GM12878 (cell line): ENCODE results near the gene STYXL1. TPM values are rescaled to one million over a fixed set of nuclear protein-coding genes. Genes with fewer than 3 reads are reported as not detected.

Source experiments
- ATAC-seq: fragments of 200-7000 bp; cut with Tn5 transposase; 3 replicates; pipeline ENCODE4 v1.9.1; 2020; ENCODE audit warnings: mild to moderate bottlenecking, moderate library complexity
- BruUV-seq: library from RNA; stranded (reverse); fragments of 400-500 nt; replicated peaks from 2 replicates; lab custom pipeline; 2021; lab: Mats Ljungman, UMichigan
- CTCF ChIA-PET: fragments of 300-600 bp; sonication (Branson Sonifier 250); formaldehyde crosslinking; extraction: SDS; loops from one replicate; lab custom pipeline; 2021; ENCODE audit warnings: inconsistent platforms; lab: Yijun Ruan, JAX
- POLR2A ChIA-PET: fragments of 350-600 bp; formaldehyde crosslinking; extraction: SDS; loops from one replicate; lab custom pipeline; 2021; ENCODE audit warnings: inconsistent platforms; lab: Charles Lee
- RAD21 ChIA-PET: fragments of 300-600 bp; sonication (Branson Sonifier 250); formaldehyde crosslinking; loops from one replicate; lab custom pipeline; 2023; ENCODE audit warnings: antibody characterized with exemption; ENCODE audit not compliant: unreplicated experiment; lab: Charles Lee
- SMC1A ChIA-PET: fragments of 300-600 bp; sonication (Branson Sonifier 250); formaldehyde crosslinking; loops from one replicate; lab custom pipeline; 2023; ENCODE audit not compliant: unreplicated experiment, uncharacterized antibody; lab: Charles Lee
- DNase-seq: peaks from one replicate; pipeline ENCODE4 v3.0.0-alpha.2; 2011; ENCODE audit warnings: low read depth, low spot score
- FAIRE-seq: peaks from 3 replicates; lab custom pipeline; 2011; peaks lifted over from hg19 to GRCh38; lab: Jason Lieb, UNC
- H2AFZ ChIP-seq: 2 replicates; pipeline ENCODE4 v1.6.0; 2011; ENCODE audit warnings: low read depth, low read length, control low read depth; ENCODE audit not compliant: control insufficient read depth
- H3K27ac ChIP-seq: 2 replicates; pipeline ENCODE4 v1.5.1; 2011; ENCODE audit warnings: control low read depth; ENCODE audit not compliant: control insufficient read depth, insufficient read depth
- H3K27me3 ChIP-seq, 2 experiments: replicated peaks in 1 of 2; 2 replicates each; pipeline versions ENCODE4 v1.6.0 to v1.6.1; 2011; ENCODE audit warnings: low read length in 1 of 2; ENCODE audit not compliant: control insufficient read depth in 2 of 2, insufficient read depth in 2 of 2
- H3K36me3 ChIP-seq, 2 experiments: 2 replicates each; pipeline ENCODE4 v1.5.1; 2011; ENCODE audit warnings: low read length in 1 of 2; ENCODE audit not compliant: control insufficient read depth in 2 of 2, insufficient read depth in 2 of 2
- H3K4me1 ChIP-seq: 2 replicates; pipeline ENCODE4 v1.6.1; 2011; ENCODE audit warnings: mild to moderate bottlenecking, low read length, moderate library complexity, mixed read lengths; ENCODE audit not compliant: control insufficient read depth, insufficient read depth
- H3K4me2 ChIP-seq: 2 replicates; pipeline ENCODE4 v1.6.0; 2011; ENCODE audit warnings: control low read depth; ENCODE audit not compliant: control insufficient read depth, insufficient read depth
- H3K4me3 ChIP-seq: fragments of 200-600 bp; sonication (generic); 2 replicates; pipeline ENCODE4 v1.5.1; 2016
- H3K79me2 ChIP-seq: 2 replicates; pipeline ENCODE4 v1.6.0; 2011; ENCODE audit warnings: low read length; ENCODE audit not compliant: control insufficient read depth, insufficient read depth
- H3K9ac ChIP-seq: 2 replicates; pipeline ENCODE4 v1.8.0; 2011; ENCODE audit warnings: low read length, control low read depth, mixed read lengths; ENCODE audit not compliant: control insufficient read depth, insufficient read depth
- H3K9me3 ChIP-seq: replicated peaks from 3 replicates; pipeline ENCODE4 v1.5.1; 2011; ENCODE audit warnings: mild to moderate bottlenecking, low read length; ENCODE audit not compliant: control insufficient read depth, insufficient read depth
- H4K20me1 ChIP-seq: 2 replicates; pipeline ENCODE4 v1.6.0; 2011; ENCODE audit not compliant: control insufficient read depth, insufficient read depth
- ASH2L ChIP-seq: fragments of 300-600, 200-600 bp; sonication (generic); IDR thresholded peaks from 2 replicates; pipeline ENCODE4 v1.6.1; 2017; ENCODE audit warnings: low read depth, mild to moderate bottlenecking, borderline replicate concordance
- CBFB ChIP-seq: IDR thresholded peaks from 2 replicates; pipeline ENCODE4 v1.6.1; 2016; ENCODE audit warnings: antibody characterized with exemption, low read depth
- CHD4 ChIP-seq: fragments of 200-600 bp; sonication (generic); IDR thresholded peaks from 2 replicates; pipeline ENCODE4 v1.6.1; 2016; ENCODE audit warnings: mild to moderate bottlenecking
- CREB1 ChIP-seq: IDR thresholded peaks from 2 replicates; pipeline ENCODE4 v1.6.1; 2012; ENCODE audit warnings: low read depth, mild to moderate bottlenecking, inconsistent platforms
- E2F4 ChIP-seq: IDR thresholded peaks from 2 replicates; pipeline ENCODE4 v1.6.1; 2012; ENCODE audit warnings: low read depth, low read length, improper control_type of control experiment
- HSF1 ChIP-seq: fragments of 150-350 bp; IDR thresholded peaks from 2 replicates; pipeline ENCODE4 v1.6.1; 2014; ENCODE audit warnings: mild to moderate bottlenecking, low read depth, low read length
- MYB ChIP-seq: fragments of 150-350 bp; IDR thresholded peaks from 2 replicates; pipeline ENCODE4 v1.6.1; 2014; ENCODE audit warnings: mild to moderate bottlenecking, low read depth, low read length, borderline replicate concordance
- STAT3 ChIP-seq: IDR thresholded peaks from 2 replicates; pipeline ENCODE4 v1.6.1; 2011; ENCODE audit warnings: low read depth, low read length, improper control_type of control experiment
- USF2 ChIP-seq: IDR thresholded peaks from 2 replicates; pipeline ENCODE4 v1.6.1; 2011; ENCODE audit warnings: low read depth, low read length, improper control_type of control experiment, borderline replicate concordance
- ZBTB33 ChIP-seq: fragments of 450-650 bp; IDR thresholded peaks from 2 replicates; pipeline ENCODE4 v1.6.1; 2017; ENCODE audit warnings: mild to moderate bottlenecking
- WGBS: methylation state at CpG from one replicate; pipeline ENCODE4 v1.1.6; 2016; ENCODE audit warnings: low lambda C conversion rate; ENCODE audit not compliant: insufficient replicate concordance, insufficient coverage; ENCODE audit errors: missing lambda C conversion rate; 5-methylcytosine and 5-hydroxymethylcytosine counted together
- in situ Hi-C: fragments of 300-500 bp; cut with MboI; formaldehyde crosslinking; loops from 9 replicates; pipeline ENCODE4 v1.14.3; 2018; ENCODE audit warnings: mixed read lengths
- intact Hi-C: fragments of 100-400 bp; cut with micrococcal nuclease; formaldehyde crosslinking; loops from one replicate; pipeline ENCODE4 v1.14.2; 2022; ENCODE audit not compliant: unreplicated experiment
- polyA plus RNA-seq, 11 experiments: library from polyadenylated mRNA; depleted of rRNA in 4 of 11; unstranded in 6 of 11; stranded (reverse) in 5 of 11; fragments of >200 nt; fragmentation: Nextera tagmentation in 4 of 11; fragmentation: Illumina TruSeq in 1 of 11; extraction: Ambion mirVana in 4 of 11; extraction: Trizol in 1 of 11; gene quantifications; 1 replicate in 1 of 11; 2 replicates in 10 of 11; pipeline versions ENCODE4 v1.2.1 to v1.2.3, GENCODE V29; 2011 to 2016; ENCODE audit warnings: inconsistent platforms in 2 of 11, missing spikeins in 2 of 11, low read depth in 1 of 11
- total RNA-seq, 4 experiments: library from RNA; depleted of rRNA in 3 of 4; stranded (reverse); fragments of >200 nt in 3 of 4; fragmentation: Illumina TruSeq in 1 of 4; extraction: Trizol in 1 of 4; gene quantifications; 2 replicates each; pipeline versions ENCODE4 v1.2.1 to v1.2.3, GENCODE V29; 2013 to 2021
- TF ChIP-seq, protein P1 (sequence below): IDR thresholded peaks from 2 replicates; pipeline ENCODE4 v1.6.1; 2012; ENCODE audit warnings: low read length, inconsistent platforms
- TF ChIP-seq, protein P2 (sequence below): fragments of 450-650 bp; IDR thresholded peaks from 2 replicates; pipeline ENCODE4 v1.6.1; 2014; ENCODE audit warnings: mild to moderate bottlenecking

The STYXL1 gene
- total and polyA plus RNA-seq, 10 of the 15 experiments (the other 5 are each of a cell fraction or from before 2014, with no cell fraction given), result 18.4 to 65.9 (median 40.7) TPM

DNA sequence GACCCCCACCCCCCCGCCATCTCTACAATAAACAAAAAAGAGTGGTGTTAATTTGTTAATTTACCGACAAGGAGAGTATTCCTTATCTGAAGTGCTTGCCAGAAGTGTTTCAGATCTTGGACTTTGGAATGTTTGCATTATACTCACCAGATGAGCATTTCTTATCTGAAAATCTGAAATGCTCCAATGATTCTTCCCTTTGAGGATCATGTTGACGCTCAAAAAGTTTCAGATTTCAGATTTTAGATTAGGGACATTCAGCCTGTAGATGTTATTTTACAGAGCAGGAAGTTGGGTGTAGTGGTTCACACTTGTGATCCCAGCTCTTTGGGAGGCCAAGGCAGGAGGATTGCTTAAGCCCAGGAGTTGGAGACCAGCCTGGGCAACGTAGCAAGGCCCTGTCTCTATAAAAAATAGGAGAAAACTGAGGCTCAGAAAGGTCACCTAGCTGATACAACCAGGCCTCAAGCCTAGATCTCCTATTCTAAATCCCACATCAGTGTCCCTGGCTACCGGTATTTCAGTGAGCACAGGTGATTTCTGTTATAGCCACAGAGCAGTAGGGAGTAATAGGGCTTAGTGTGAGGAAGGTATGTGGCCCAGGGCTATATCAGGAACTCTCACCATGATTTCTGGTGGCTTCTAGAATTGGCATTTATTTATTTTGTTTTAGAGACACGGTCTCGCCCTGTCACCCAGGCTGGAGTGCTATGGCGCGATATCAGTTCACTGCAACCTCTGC, 88.8 kb downstream of the STYXL1 start:
- ChIA-PET POLR2A (no interaction called here), SMC1A (interaction anchor here (0.6 kb wide), 1 partner anchor 419 kb away, joined by 3 read pairs; no protein-coding TSS in a partner anchor), CTCF (interaction anchor here (1.3 kb wide), 1 partner anchor 61 kb away, joined by 3 read pairs; no protein-coding TSS in a partner anchor), RAD21 (no interaction called here)
- Histone ChIP-seq H3K4me2 (no peak overlapping the region), H3K4me3 (no peak overlapping the region), H3K9ac (no peak overlapping the region), H3K36me3 (peaks cover 4 to 10% of the 10 kb centered on the region in 2 experiments; a peak in 3 of 4 replicates), H3K4me1 (no peaks in the 10 kb centered on the region), H3K27me3 (no peaks in the 10 kb centered on the region), H3K79me2 (no peaks in the 10 kb centered on the region), H2AFZ (no peak overlapping the region), H3K27ac (no peak overlapping the region), H3K9me3 (no peaks in the 10 kb centered on the region), H4K20me1 (no peaks in the 10 kb centered on the region)
- DNase-seq (no peak), FAIRE-seq (no peak), ATAC-seq (no peak)
- intact Hi-C loops, result no loop called here
- WGBS, result 83% methylated on average over 9 of the region's 9 CpGs
- no TSS peak for BruUV-seq
- in situ Hi-C loops, result no loop called here
- TF ChIP-seq CHD4, result no peak
- TF ChIP-seq E2F4, result no peak
- no peak for TF ChIP-seq ZBTB33
- TF ChIP-seq, protein P1, sequence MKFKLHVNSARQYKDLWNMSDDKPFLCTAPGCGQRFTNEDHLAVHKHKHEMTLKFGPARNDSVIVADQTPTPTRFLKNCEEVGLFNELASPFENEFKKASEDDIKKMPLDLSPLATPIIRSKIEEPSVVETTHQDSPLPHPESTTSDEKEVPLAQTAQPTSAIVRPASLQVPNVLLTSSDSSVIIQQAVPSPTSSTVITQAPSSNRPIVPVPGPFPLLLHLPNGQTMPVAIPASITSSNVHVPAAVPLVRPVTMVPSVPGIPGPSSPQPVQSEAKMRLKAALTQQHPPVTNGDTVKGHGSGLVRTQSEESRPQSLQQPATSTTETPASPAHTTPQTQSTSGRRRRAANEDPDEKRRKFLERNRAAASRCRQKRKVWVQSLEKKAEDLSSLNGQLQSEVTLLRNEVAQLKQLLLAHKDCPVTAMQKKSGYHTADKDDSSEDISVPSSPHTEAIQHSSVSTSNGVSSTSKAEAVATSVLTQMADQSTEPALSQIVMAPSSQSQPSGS, result no peak
- TF ChIP-seq, protein P2, sequence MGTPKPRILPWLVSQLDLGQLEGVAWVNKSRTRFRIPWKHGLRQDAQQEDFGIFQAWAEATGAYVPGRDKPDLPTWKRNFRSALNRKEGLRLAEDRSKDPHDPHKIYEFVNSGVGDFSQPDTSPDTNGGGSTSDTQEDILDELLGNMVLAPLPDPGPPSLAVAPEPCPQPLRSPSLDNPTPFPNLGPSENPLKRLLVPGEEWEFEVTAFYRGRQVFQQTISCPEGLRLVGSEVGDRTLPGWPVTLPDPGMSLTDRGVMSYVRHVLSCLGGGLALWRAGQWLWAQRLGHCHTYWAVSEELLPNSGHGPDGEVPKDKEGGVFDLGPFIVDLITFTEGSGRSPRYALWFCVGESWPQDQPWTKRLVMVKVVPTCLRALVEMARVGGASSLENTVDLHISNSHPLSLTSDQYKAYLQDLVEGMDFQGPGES, result no peak
- TF ChIP-seq CREB1, result no peak
- TF ChIP-seq STAT3, result no peak
- no peak for TF ChIP-seq USF2
- TF ChIP-seq ASH2L, result no peak
- no peak for TF ChIP-seq HSF1
- TF ChIP-seq MYB, result no peak
- TF ChIP-seq CBFB, result no peak
